ENCODE measurements around the gene TK2.

The TK2 gene

DNA sequence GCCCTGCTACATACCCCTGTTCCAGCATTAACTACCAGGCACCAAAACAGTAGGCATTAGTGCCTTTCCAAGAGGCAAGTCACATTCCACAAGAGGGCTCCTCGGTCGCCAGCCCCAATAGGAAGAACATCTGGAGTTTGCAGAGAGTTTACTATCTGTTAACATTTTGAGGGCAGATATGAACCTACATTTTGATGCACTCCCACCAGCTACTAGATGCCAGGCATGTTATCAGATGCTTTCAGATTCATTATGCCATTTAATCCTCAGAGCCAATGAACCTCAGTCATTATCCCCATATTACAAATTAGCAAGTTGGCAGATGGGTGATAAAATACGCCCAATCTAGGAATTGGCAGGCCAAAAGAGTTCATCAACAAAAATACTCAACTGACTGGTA is 25.1 kb upstream of the TK2 start (continued):
- TF ChIP-seq PPARA (CRISPR knock-in tag; IDR thresholded peaks at IDR 0.05; ENCODE audit: borderline replicate concordance) (no peak), ZFP30 (CRISPR knock-in tag; IDR thresholded peaks at IDR 0.05) (no peak), GLIS3 (CRISPR knock-in tag; IDR thresholded peaks at IDR 0.05) (no peak)

DNA sequence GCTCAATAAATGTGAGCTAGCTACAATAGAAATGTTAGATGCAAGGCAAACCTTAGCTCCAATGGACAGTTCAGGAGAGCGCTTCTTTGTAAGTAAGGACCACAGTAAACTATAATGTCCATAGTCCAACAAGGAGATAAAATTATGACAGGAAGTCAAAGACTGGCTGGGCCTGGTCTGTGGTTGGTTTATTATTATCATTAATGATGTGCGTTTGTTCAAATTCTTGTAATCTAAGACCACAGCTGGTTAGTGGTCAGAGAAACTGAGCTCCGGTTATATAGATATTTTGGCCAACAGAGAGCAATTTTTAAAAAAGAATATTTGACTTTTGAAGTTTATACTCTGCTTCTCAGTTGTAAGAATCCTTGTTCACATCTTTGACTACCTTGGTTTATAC is 24.6 kb upstream of the TK2 start:
- TF ChIP-seq ZFP3 (CRISPR knock-in tag; IDR thresholded peaks at IDR 0.05), result no peak
- TF ChIP-seq, protein P1, sequence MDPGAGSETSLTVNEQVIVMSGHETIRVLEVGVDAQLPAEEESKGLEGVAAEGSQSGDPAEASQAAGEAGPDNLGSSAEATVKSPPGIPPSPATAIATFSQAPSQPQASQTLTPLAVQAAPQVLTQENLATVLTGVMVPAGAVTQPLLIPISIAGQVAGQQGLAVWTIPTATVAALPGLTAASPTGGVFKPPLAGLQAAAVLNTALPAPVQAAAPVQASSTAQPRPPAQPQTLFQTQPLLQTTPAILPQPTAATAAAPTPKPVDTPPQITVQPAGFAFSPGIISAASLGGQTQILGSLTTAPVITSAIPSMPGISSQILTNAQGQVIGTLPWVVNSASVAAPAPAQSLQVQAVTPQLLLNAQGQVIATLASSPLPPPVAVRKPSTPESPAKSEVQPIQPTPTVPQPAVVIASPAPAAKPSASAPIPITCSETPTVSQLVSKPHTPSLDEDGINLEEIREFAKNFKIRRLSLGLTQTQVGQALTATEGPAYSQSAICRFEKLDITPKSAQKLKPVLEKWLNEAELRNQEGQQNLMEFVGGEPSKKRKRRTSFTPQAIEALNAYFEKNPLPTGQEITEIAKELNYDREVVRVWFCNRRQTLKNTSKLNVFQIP (CRISPR knock-in tag; IDR thresholded peaks at IDR 0.05; ENCODE audit: borderline replicate concordance, low read depth), result no peak
- TF ChIP-seq, protein P2, sequence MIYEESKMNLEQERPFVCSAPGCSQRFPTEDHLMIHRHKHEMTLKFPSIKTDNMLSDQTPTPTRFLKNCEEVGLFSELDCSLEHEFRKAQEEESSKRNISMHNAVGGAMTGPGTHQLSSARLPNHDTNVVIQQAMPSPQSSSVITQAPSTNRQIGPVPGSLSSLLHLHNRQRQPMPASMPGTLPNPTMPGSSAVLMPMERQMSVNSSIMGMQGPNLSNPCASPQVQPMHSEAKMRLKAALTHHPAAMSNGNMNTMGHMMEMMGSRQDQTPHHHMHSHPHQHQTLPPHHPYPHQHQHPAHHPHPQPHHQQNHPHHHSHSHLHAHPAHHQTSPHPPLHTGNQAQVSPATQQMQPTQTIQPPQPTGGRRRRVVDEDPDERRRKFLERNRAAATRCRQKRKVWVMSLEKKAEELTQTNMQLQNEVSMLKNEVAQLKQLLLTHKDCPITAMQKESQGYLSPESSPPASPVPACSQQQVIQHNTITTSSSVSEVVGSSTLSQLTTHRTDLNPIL (CRISPR knock-in tag; IDR thresholded peaks at IDR 0.05; ENCODE audit: low read depth), result no peak
- TF ChIP-seq, protein P3, sequence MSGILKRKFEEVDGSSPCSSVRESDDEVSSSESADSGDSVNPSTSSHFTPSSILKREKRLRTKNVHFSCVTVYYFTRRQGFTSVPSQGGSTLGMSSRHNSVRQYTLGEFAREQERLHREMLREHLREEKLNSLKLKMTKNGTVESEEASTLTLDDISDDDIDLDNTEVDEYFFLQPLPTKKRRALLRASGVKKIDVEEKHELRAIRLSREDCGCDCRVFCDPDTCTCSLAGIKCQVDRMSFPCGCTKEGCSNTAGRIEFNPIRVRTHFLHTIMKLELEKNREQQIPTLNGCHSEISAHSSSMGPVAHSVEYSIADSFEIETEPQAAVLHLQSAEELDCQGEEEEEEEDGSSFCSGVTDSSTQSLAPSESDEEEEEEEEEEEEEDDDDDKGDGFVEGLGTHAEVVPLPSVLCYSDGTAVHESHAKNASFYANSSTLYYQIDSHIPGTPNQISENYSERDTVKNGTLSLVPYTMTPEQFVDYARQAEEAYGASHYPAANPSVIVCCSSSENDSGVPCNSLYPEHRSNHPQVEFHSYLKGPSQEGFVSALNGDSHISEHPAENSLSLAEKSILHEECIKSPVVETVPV (CRISPR knock-in tag; IDR thresholded peaks at IDR 0.05), result no peak
- TF ChIP-seq ZFP30 (CRISPR knock-in tag; IDR thresholded peaks at IDR 0.05), result no peak
- TF ChIP-seq, protein P4, sequence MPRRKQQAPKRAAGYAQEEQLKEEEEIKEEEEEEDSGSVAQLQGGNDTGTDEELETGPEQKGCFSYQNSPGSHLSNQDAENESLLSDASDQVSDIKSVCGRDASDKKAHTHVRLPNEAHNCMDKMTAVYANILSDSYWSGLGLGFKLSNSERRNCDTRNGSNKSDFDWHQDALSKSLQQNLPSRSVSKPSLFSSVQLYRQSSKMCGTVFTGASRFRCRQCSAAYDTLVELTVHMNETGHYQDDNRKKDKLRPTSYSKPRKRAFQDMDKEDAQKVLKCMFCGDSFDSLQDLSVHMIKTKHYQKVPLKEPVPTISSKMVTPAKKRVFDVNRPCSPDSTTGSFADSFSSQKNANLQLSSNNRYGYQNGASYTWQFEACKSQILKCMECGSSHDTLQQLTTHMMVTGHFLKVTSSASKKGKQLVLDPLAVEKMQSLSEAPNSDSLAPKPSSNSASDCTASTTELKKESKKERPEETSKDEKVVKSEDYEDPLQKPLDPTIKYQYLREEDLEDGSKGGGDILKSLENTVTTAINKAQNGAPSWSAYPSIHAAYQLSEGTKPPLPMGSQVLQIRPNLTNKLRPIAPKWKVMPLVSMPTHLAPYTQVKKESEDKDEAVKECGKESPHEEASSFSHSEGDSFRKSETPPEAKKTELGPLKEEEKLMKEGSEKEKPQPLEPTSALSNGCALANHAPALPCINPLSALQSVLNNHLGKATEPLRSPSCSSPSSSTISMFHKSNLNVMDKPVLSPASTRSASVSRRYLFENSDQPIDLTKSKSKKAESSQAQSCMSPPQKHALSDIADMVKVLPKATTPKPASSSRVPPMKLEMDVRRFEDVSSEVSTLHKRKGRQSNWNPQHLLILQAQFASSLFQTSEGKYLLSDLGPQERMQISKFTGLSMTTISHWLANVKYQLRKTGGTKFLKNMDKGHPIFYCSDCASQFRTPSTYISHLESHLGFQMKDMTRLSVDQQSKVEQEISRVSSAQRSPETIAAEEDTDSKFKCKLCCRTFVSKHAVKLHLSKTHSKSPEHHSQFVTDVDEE (CRISPR knock-in tag; IDR thresholded peaks at IDR 0.05), result no peak
- TF ChIP-seq CSDC2 (CRISPR knock-in tag; IDR thresholded peaks at IDR 0.05), result no peak
- no peak for TF ChIP-seq ZNF70 (CRISPR knock-in tag; IDR thresholded peaks at IDR 0.05)
- no peak for TF ChIP-seq SNAI2 (CRISPR knock-in tag; IDR thresholded peaks at IDR 0.05)
- no peak for TF ChIP-seq ZNF8 (CRISPR knock-in tag; IDR thresholded peaks at IDR 0.05)
- no peak for TF ChIP-seq ZNF565 (CRISPR knock-in tag; conservative IDR thresholded peaks at IDR 0.05; ENCODE audit: low read depth)
- ATAC-seq, result no peak

DNA sequence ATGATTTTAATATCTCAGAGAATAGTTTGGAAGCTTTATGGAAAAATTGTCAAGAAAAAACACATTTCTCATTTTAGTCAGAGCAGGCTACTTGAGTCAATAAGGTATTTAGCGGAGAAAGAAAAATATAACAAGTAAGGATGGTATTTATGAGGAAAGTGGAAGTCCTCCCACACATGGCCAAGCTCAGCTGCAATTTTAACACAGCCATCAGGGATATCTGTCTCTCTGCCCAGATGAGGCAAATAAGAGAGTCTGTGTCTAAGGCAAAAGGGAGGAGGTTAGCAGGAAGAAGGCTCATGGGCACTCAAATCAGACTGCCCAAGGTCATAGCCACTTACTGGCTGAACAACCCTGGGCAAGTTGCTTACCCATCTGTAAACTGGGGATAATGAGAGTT is 24.2 kb upstream of the TK2 start:
- no peak for ATAC-seq
- TF ChIP-seq, protein P2 (CRISPR knock-in tag; IDR thresholded peaks at IDR 0.05; ENCODE audit: low read depth), result no peak

DNA sequence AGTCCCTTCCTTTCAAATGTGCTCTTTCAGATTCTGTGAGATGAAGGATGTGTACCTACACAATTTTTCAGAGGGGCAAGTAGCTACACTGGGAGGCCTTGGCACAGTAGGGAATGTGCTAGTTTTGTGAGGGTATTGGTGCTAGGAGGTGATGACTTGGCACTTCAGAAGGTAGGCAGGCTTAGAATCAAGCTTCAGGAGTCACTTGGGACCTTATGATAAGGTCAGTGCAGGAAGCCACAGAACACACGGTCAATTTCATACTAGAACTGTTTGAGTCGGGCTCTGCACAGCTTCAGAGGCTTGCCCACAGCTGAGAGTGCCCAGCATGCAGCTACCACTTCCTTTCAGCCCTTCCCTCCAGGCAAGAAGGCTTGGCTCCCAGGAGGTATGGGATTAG is 22.4 kb upstream of the TK2 start:
- ATAC-seq, result no peak

More for the DNA sequence above, 22.4 kb upstream of the TK2 start:
- TF ChIP-seq TCF4 (CRISPR knock-in tag; IDR thresholded peaks at IDR 0.05; ENCODE audit: borderline replicate concordance) (no peak), OSR1 (CRISPR knock-in tag; IDR thresholded peaks at IDR 0.05) (no peak), RARB (CRISPR knock-in tag; IDR thresholded peaks at IDR 0.05) (no peak), ISL1 (CRISPR knock-in tag; IDR thresholded peaks at IDR 0.05) (no peak), ZNF70 (CRISPR knock-in tag; IDR thresholded peaks at IDR 0.05) (no peak), ZFP30 (CRISPR knock-in tag; IDR thresholded peaks at IDR 0.05) (no peak), ESRRG (CRISPR knock-in tag; IDR thresholded peaks at IDR 0.05) (no peak), PPARA (CRISPR knock-in tag; IDR thresholded peaks at IDR 0.05; ENCODE audit: borderline replicate concordance) (no peak), ZNF565 (CRISPR knock-in tag; conservative IDR thresholded peaks at IDR 0.05; ENCODE audit: low read depth) (no peak), TOX (CRISPR knock-in tag; IDR thresholded peaks at IDR 0.05; ENCODE audit: borderline replicate concordance) (no peak), ZNF8 (CRISPR knock-in tag; IDR thresholded peaks at IDR 0.05) (no peak), BACH2 (CRISPR knock-in tag; IDR thresholded peaks at IDR 0.05; ENCODE audit: borderline replicate concordance) (no peak)
- TF ChIP-seq, protein P1 (CRISPR knock-in tag; IDR thresholded peaks at IDR 0.05; ENCODE audit: borderline replicate concordance, low read depth), result no peak
- TF ChIP-seq, protein P4 (CRISPR knock-in tag; IDR thresholded peaks at IDR 0.05), result no peak
- TF ChIP-seq, protein P5, sequence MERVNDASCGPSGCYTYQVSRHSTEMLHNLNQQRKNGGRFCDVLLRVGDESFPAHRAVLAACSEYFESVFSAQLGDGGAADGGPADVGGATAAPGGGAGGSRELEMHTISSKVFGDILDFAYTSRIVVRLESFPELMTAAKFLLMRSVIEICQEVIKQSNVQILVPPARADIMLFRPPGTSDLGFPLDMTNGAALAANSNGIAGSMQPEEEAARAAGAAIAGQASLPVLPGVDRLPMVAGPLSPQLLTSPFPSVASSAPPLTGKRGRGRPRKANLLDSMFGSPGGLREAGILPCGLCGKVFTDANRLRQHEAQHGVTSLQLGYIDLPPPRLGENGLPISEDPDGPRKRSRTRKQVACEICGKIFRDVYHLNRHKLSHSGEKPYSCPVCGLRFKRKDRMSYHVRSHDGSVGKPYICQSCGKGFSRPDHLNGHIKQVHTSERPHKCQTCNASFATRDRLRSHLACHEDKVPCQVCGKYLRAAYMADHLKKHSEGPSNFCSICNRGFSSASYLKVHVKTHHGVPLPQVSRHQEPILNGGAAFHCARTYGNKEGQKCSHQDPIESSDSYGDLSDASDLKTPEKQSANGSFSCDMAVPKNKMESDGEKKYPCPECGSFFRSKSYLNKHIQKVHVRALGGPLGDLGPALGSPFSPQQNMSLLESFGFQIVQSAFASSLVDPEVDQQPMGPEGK (CRISPR knock-in tag; IDR thresholded peaks at IDR 0.05; ENCODE audit: borderline replicate concordance), result no peak

Data from SK-N-SH treated with all-trans-retinoic acid at 6 μM for 48 hours (cell line).